B cell (primary cell): ENCODE results near the gene USP9X. TPM values are rescaled to one million over a fixed set of nuclear protein-coding genes. Genes with fewer than 3 reads are reported as not detected.
"Not testable (repeated sequence)": the region's sequence is repeated elsewhere in the genome, so short reads cannot be mapped to it uniquely, and the experiment has no call there.

Experiments
- ATAC-seq: fragments of 200-7000 bp; cut with Tn5 transposase; one replicate; pipeline ENCODE4 v1.10.0; 2021; ENCODE audit warnings: low read depth, mild to moderate bottlenecking, moderate number of reproducible peaks, moderate library complexity
- CTCF ChIA-PET: fragments of 350-600 bp; sonication (Branson Sonifier 250); formaldehyde crosslinking; loops from one replicate; lab custom pipeline; 2021; ENCODE audit warnings: antibody characterized with exemption, inconsistent platforms; lab: Charles Lee
- POLR2A ChIA-PET: fragments of 350-600 bp; sonication (Branson Sonifier 250); formaldehyde crosslinking; loops from one replicate; lab custom pipeline; 2021; ENCODE audit warnings: antibody characterized with exemption; lab: Charles Lee
- DNase-seq: peaks from one replicate; pipeline ENCODE4 v3.0.0; 2013
- H2AFZ ChIP-seq: 2 replicates; pipeline ENCODE4 v1.6.1; 2012; ENCODE audit warnings: mild to moderate bottlenecking, low read depth, low read length; ENCODE audit not compliant: insufficient read depth, poor library complexity, severe bottlenecking
- H3K27ac ChIP-seq, 2 donors: 1 replicate in 1 of 2; 2 replicates in 1 of 2; pipeline ENCODE4 v1.5.1; 2012 to 2013; ENCODE audit warnings: low read length in 2 of 2, mild to moderate bottlenecking in 2 of 2, moderate library complexity in 1 of 2
- H3K27me3 ChIP-seq, 4 experiments: fragments of 200-600 bp in 1 of 4; sonication (generic) in 1 of 4; replicated peaks in 1 of 4; 1 replicate in 2 of 4; 2 replicates in 2 of 4; pipeline versions ENCODE4 v1.6.1 to v1.7.0; 2013 to 2016; ENCODE audit warnings: low read length in 3 of 4, mild to moderate bottlenecking in 2 of 4, mixed read lengths in 1 of 4, moderate library complexity in 1 of 4; ENCODE audit not compliant: insufficient read depth in 4 of 4, control insufficient read depth in 3 of 4; ENCODE audit errors: control extremely low read depth in 1 of 4
- H3K36me3 ChIP-seq, 2 experiments: replicated peaks in 1 of 2; 1 replicate in 1 of 2; 2 replicates in 1 of 2; pipeline versions ENCODE4 v1.6.1 to v1.7.1; 2013; ENCODE audit warnings: low read length in 1 of 2; ENCODE audit not compliant: insufficient read depth in 2 of 2, control insufficient read depth in 1 of 2; ENCODE audit errors: control extremely low read depth in 1 of 2, extremely low read depth in 1 of 2
- H3K4me1 ChIP-seq, 2 donors: fragments of 200-600 bp in 1 of 2; sonication (generic) in 1 of 2; 1 replicate in 1 of 2; 2 replicates in 1 of 2; pipeline versions ENCODE4 v1.5.1 to v1.6.1; 2013 to 2017; ENCODE audit warnings: low read length in 2 of 2; ENCODE audit not compliant: control insufficient read depth in 2 of 2, insufficient read depth in 2 of 2
- H3K4me2 ChIP-seq: replicated peaks from 2 replicates; pipeline ENCODE3; 2012; ENCODE audit warnings: mild to moderate bottlenecking, low read depth, low read length; ENCODE audit not compliant: poor library complexity, severe bottlenecking
- H3K4me3 ChIP-seq, 5 experiments: fragments of 200-600 bp in 1 of 5; sonication (generic) in 1 of 5; 1 replicate in 3 of 5; 2 replicates in 2 of 5; pipeline versions ENCODE4 v1.5.1 to v1.7.0; 2011 to 2016; ENCODE audit warnings: low read length in 4 of 5, mild to moderate bottlenecking in 4 of 5, low read depth in 2 of 5, control low read depth in 1 of 5, moderate library complexity in 1 of 5; ENCODE audit not compliant: insufficient read depth in 1 of 5; ENCODE audit errors: control extremely low read depth in 1 of 5, extremely low read depth in 1 of 5
- H3K79me2 ChIP-seq: fragments of 200-600 bp; sonication (generic); one replicate; pipeline ENCODE4 v1.6.0; 2016; ENCODE audit warnings: low read length; ENCODE audit not compliant: control insufficient read depth, insufficient read depth
- H3K9ac ChIP-seq: fragments of 200-600 bp; sonication (generic); 2 replicates; pipeline ENCODE4 v1.6.1; 2017; ENCODE audit warnings: mild to moderate bottlenecking, low read length, moderate library complexity
- H3K9me3 ChIP-seq, 3 donors: one replicate each; pipeline versions ENCODE4 v1.6.1 to v1.7.1; 2013; ENCODE audit warnings: low read length in 2 of 3; ENCODE audit not compliant: control insufficient read depth in 2 of 3, insufficient read depth in 1 of 3; ENCODE audit errors: control extremely low read depth in 1 of 3
- H4K20me1 ChIP-seq: 2 replicates; pipeline ENCODE4 v1.6.0; 2012; ENCODE audit warnings: mild to moderate bottlenecking, low read length; ENCODE audit not compliant: insufficient read depth, control insufficient read depth, poor library complexity, severe bottlenecking
- H3K27ac Mint-ChIP-seq: one replicate; pipeline ENCODE4 v1.8.0; 2021; ENCODE audit warnings: mixed read lengths
- H3K27me3 Mint-ChIP-seq: one replicate; pipeline ENCODE4 v1.8.0; 2021; ENCODE audit warnings: mixed read lengths
- H3K4me1 Mint-ChIP-seq: one replicate; pipeline ENCODE4 v1.8.0; 2021; ENCODE audit warnings: mixed read lengths
- H3K4me3 Mint-ChIP-seq: one replicate; pipeline ENCODE4 v1.8.0; 2021; ENCODE audit warnings: mixed read lengths
- H3K9me3 Mint-ChIP-seq: one replicate; pipeline ENCODE4 v1.8.0; 2022; ENCODE audit warnings: mixed read lengths; ENCODE audit not compliant: insufficient read depth
- CTCF ChIP-seq: fragments of 200-600 bp; IDR thresholded peaks from one replicate; pipeline ENCODE4 v1.8.0; 2022; ENCODE audit warnings: antibody characterized with exemption, mild to moderate bottlenecking
- EZH2 ChIP-seq: IDR thresholded peaks from 2 replicates; pipeline ENCODE4 v1.6.1; 2012; ENCODE audit warnings: borderline replicate concordance, low read depth, mild to moderate bottlenecking, moderate library complexity, low read length; ENCODE audit not compliant: insufficient read depth, poor library complexity, severe bottlenecking
- WGBS: methylation state at CpG from one replicate; pipeline ENCODE4 v1.1.5; 2013; ENCODE audit warnings: missing lambda C conversion rate; ENCODE audit not compliant: insufficient coverage; 5-methylcytosine and 5-hydroxymethylcytosine counted together
- intact Hi-C: fragments of 100-400 bp; cut with micrococcal nuclease; formaldehyde crosslinking; loops from one replicate; pipeline ENCODE4 v1.10.0; 2022
- polyA plus RNA-seq: library from polyadenylated mRNA; depleted of rRNA; stranded (reverse); fragments of >200 nt; gene quantifications from 2 replicates; pipeline ENCODE4 v1.2.3, GENCODE V29; 2012
- total RNA-seq, 2 donors: library from RNA; stranded (reverse); fragments of 120-200 nt in 1 of 2; gene quantifications; 1 replicate in 1 of 2; 2 replicates in 1 of 2; pipeline versions ENCODE4 v1.2.3 to v1.2.4, GENCODE V29; 2013 to 2022

Gene USP9X
- total and polyA plus RNA-seq, 2 donors (not counting 1 experiment from before 2014, with no cell fraction given), result 9.6 to 87.6 TPM

- H4K20me1 ChIP-seq, result no peaks in the 10 kb centered on the region
- intact Hi-C loops, result no loop called here
- H3K27ac ChIP-seq, result no peak overlapping the region
- H3K79me2 ChIP-seq, result no peaks in the 10 kb centered on the region
- H3K9ac ChIP-seq, result no peak overlapping the region
- no peak for ATAC-seq
- DNase-seq, result no peak
- H3K36me3 ChIP-seq, result no peaks in the 10 kb centered on the region
- no peaks in the 10 kb centered on the region for H3K9me3 Mint-ChIP-seq
- no CpG with 5 or more reads among the region's 3 CpGs for WGBS
- POLR2A ChIA-PET, result no interaction called here
- no peaks in the 10 kb centered on the region for H3K4me1 ChIP-seq
- no peaks in the 10 kb centered on the region for H3K27me3 Mint-ChIP-seq
- CTCF ChIA-PET, result no interaction called here
- no peak overlapping the region for H3K27ac Mint-ChIP-seq
- no peak overlapping the region for H3K4me3 ChIP-seq
- H3K4me2 ChIP-seq, result no peak overlapping the region
- H3K27me3 ChIP-seq, result no peaks in the 10 kb centered on the region
- H3K9me3 ChIP-seq, result no peaks in the 10 kb centered on the region
- no peak overlapping the region for H3K4me3 Mint-ChIP-seq
- TF ChIP-seq EZH2, result no peak
- TF ChIP-seq CTCF, result no peak
- no peak overlapping the region for H2AFZ ChIP-seq
- peaks cover 2% of the 10 kb centered on the region for H3K4me1 Mint-ChIP-seq
Observed at GRCh38 chrX:41055740-41056139, 29.5 kb upstream of the USP9X start.

GRCh38 chrX:41063276-41063675 lies 22.0 kb upstream of the USP9X start:
- H3K27ac ChIP-seq, POLR2A ChIA-PET, H3K9me3 ChIP-seq, H3K79me2 ChIP-seq, DNase-seq, H3K9me3 Mint-ChIP-seq, H3K4me3 Mint-ChIP-seq, H3K4me3 ChIP-seq, H3K4me2 ChIP-seq, ATAC-seq, H3K4me1 Mint-ChIP-seq, H2AFZ ChIP-seq, CTCF ChIA-PET, H3K36me3 ChIP-seq, H4K20me1 ChIP-seq, H3K27ac Mint-ChIP-seq, H3K4me1 ChIP-seq, H3K27me3 ChIP-seq, H3K9ac ChIP-seq, H3K27me3 Mint-ChIP-seq: not testable (repeated sequence)
- intact Hi-C loops, result loop anchor here (10.0 kb wide), 1 partner anchor 52 kb away; no protein-coding TSS in a partner anchor
- WGBS, result no CpG with 5 or more reads among the region's 8 CpGs
